Ammon's horn (tissue), 1 donor: ENCODE data around the gene GALR1.
"Not testable (repeated sequence)": the region's sequence is repeated elsewhere in the genome, so short reads cannot be mapped to it uniquely, and the experiment has no call there.

Experiments
- DNase-seq: peaks from one replicate; pipeline ENCODE4 v3.0.0-alpha.2; 2016; ENCODE audit warnings: low spot score

Gene GALR1

DNA sequence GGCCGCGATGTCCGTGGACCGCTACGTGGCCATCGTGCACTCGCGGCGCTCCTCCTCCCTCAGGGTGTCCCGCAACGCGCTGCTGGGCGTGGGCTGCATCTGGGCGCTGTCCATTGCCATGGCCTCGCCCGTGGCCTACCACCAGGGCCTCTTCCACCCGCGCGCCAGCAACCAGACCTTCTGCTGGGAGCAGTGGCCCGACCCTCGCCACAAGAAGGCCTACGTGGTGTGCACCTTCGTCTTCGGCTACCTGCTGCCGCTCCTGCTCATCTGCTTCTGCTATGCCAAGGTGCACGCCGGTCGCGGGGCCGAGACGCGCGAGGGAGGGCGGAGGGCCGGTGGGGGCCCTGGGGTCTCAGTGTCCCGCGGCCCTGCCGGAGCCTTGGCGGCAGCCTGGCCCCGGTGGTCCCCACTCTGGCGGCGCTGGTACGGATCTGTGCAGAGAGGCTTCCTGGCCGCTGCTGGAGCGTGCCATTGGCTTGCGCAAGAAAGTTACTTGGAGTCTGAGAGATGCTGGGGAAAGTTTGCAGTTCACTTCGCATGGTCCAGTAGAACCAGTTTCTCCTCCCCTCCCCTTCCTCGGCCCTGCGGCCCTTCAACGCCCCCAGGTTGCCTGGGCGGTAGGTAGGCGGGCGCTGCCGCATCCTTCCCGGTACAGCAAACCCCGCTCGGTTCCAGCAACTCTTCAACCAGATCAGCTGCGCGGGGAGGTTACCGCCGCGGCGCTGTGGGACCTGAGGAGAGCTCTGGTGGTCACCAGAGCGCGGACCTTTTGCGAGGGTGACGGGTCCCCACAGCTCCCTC is 1.5 kb downstream of the GALR1 start:
- DNase-seq: no peak

DNA sequence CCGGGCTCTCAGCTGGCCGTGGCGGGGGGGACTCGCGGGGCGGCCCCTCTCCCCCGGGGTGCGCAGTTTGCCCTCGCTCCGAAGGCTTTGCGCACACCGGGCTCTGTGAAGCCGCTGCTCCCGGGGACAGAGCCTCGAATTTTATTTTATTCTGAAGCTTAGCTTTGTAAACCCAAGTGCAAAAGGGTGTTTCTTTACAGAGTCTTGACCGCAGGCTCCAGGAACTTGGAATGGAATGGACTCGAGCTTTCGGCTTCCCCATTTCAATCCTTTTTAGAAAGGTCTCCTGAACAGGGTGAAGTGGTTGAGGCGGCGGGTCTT is 2.0 kb downstream of the GALR1 start:
- no peak for DNase-seq

DNA sequence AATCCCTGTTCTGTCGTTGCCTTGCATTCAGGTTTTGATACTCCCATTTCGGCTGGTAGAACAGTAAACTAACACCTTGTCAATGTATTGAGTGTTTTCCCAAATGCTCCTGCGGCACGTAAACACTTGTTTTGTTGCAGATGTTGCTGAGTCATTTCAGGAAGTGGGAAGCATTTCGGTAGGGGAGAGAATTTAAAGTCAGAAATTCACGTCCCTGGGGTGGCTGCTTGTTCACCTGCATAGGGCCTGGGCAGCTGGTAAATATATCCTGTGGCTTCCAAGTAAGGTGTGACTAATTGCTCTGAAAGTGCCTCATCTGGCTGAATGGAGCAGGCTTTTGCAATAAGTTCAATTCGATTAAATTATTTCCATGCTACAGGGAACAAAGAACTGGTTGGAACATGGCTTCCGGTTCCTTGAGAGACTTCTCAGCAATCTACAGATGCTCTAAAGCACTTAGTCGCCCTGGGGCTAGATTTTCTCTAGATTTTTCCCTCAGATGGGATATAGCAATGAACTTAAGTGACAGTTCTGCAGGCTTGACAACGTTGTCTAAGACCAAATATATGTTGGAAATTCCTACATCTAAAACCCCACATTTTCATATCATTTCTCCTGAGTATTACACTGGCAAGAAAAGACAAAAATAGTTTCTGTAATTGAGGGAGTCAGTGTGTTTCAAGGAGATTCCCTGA is 5.2 kb downstream of the GALR1 start:
- no peak for DNase-seq

DNA sequence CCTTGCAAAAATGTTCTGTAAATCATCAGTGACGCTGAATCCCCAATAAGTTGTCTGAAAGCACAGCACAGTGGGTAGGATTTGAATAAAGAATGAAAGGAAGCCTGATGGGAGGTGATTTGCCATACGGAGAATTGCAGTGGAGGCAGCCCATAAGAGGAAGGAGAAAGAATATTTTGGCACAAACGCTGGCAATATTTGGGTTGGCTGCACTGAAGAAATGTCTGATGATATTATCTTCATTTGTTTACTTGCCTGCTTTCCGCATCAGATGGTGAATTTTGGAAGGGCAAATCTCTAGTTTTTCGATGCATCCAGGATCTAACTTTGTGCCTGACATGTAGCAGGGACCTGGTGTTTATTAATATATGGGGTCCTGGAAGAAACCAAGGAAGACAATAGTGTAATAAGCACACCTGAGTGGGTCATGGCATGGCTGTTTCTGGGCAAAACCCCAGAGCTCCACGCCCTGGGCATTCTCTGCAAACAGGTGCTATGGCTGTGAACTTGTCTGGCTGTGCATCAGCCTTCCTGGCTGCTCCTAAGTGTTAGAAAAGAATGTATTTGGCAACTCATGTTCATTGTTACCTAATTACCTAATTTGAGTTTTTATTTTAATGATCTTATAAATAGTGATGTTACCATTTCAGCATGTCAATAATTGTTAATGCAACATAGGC is 5.9 kb downstream of the GALR1 start:
- DNase-seq: no peak

DNA sequence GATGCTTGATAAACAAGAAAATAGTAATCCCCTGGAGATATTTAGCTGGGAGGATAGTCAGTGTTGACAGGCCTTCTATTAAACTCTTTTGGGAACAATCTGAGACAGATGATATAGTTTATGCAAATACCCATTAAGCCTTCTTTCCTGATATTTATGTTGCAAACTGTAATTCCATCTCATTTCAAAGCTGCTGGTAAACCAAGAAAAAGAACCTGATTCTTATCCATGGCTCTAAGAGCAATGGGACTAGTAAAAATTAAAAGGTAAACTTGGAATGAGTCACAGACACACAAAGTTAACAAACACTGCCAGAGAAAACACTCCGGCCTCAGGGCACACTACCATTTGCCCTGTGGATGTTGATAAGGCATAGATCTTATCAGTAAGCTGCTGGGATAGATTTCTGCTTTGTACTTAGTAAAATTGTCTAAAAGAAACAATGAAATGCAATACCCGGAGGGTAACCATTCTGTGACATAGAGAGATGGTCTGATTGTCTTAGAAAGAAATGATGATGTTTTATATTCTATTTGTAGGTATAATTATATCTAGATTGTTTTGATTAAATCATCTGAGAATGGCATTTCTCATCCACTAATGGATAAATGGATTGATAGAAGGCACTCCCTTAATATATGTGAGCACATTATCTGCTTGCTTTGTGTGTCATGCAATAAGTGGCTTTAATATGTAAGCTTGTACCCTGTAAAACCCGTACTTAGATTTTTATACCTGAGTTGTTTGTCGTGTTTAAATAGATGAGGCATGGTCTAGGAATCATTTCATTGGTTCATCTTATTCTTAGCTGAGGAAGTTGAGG is 13.2 kb downstream of the GALR1 start:
- DNase-seq: no peak

DNA sequence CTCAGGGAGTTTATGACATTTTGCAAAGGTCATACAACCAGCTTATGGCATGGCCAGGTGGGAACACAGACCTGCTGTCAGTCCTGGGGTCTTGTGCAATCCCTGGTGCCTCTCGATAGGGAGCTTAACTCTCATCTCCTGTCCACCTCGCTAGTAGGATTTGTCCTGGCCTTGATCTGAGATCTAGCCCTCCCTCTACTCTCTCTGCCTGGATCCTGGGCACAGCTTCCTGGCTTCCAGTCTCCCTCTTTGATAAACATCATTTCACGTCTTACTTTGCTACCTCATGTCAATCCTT is 13.8 kb downstream of the GALR1 start:
- no peak for DNase-seq

DNA sequence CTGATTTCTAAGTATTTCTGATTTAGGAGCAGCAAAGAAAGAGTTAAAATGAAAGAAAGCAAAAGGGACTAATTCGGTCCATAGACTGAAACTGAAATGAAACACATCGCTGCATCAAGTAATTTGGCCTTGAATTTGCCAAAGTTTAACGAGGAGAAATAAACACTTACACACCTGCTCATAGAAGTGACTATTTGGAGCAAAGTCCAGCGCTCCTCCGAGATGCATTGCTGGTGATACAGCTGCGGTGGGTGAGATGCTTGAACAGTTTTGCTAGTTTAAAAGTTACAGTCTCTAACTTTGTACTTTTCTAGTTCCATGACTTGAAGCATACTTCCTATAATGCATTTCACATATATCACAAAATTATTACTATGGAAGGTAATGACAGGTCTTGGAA is 18.3 kb downstream of the GALR1 start:
- DNase-seq: no peak

DNA sequence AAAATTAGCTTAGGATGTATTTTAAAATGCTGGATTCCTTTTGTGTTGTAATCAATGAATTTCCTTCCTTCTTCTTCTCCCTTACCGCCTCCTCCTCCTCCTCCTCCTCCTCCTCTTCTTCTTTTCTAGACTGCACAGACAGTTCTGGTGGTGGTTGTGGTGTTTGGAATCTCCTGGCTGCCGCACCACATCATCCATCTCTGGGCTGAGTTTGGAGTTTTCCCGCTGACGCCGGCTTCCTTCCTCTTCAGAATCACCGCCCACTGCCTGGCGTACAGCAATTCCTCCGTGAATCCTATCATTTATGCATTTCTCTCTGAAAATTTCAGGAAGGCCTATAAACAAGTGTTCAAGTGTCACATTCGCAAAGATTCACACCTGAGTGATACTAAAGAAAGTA is 18.8 kb downstream of the GALR1 start:
- DNase-seq: no peak

DNA sequence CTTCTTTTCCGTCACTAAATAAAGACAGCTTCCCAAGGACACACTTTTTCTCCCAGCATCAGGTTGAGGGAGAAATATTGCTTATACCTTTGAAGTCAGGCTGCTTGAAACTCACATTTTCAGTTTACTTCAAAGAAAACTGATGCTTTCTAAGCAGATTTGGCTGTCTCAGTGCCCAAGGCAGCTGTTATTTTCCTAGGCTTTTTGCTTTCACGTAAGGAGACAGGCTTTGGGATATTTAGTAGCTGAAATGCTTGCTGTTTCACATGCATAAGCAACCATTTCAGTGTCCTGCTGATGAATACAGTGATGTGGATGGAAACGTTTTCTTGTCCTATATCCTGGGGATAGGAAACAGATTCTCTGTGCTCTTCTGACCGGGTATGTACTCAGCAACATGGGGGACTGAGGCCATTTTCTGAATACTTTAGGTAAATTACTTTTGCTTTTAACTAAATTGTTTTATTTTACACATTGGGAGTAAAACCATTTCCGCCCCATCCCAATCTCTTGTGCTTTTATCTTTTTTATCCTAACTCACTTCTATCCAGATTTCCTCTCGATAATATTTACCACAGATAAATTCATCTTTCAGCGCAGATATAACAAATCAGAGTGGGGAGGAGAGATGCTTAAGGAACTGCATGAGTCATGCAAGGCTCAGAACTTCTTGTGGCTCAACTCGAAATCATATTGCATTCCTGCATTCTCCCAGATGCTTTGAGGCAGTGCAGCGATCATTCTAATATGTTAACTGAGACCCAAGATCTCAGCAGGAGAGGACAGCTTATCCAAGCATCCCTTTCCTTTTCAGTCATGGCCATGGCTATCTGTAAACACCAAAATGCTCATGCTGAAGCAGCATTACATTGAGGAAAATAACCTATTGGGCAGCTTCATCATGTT is 22.2 kb downstream of the GALR1 start:
- no peak for DNase-seq

DNA sequence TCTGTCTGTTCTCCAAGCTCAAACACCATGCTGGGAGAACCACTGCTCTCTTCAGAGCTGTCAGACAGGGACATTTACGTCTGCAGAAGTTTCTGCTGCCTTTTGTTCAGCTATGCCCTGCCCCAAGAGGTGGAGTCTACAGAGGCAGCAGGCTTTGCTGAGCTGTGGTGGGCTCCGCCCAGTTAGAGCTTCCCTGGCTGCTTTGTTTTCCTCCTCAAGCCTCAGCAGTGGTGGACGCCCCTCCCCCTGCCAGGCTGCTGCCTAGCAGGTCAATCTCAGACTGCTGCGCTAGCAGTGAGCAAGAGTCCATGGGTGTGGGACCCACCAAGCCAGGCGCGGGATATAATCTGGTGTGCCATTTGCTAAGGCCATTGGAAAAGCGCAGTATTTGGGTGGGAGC is 41.2 kb downstream of the GALR1 start:
- not testable (repeated sequence) for DNase-seq

DNA sequence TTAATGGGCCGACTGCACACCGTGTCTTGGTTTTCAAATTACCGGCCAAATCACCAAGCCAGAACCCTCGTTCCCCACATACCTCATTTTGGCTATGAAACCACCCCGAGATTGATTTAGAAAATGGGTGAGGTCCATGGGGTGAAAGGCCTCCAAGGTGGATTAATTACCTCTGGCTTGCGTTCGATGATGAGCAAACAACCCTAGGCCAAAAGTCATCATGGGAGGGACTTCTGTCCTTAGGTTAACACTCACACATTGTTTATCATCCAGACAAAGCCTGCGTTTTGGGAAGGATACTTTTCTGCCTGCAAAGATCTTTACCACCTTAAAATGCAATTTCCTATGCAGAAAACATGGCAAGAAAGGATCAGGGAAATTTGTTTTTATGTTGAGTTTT is 48.5 kb downstream of the GALR1 start:
- no peak for DNase-seq

DNA sequence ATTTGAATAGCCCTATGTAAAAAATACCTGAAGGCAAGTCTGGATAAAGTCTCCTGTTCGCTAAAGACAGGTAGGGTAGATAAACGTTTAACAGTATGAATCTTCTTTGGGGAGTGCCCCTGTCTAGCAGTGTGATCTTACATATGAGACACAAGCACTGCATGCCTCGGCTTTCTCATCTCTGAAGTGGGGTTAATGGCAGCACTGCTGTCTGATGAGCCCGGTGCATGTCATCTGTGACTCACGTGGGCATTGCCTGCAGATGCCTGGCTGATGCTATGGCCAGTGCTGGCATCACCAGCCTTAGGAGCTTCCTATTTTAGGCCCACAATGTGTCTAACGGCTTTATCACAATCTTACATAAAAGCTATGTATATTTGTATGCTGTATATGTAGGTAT is 50.1 kb downstream of the GALR1 start:
- DNase-seq: no peak

DNA sequence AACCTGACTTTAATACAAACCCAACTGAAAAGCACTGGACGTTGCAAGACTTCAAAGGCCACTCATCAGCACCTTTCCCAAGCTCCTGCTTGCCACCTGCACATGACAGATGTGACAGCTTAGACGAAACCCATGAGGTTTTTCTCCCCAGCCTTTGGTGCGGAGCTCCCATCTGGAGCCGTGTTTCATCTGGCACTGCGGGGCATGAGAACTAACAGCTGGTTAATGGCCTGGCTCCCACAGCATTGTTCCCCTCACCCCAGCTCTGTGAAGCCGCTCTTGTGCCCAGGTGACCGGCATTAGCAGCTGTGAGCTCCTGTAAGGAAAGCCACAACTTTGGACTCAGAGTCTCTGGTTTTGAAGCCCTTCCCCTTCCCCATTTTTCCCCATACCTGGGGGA is 50.9 kb downstream of the GALR1 start:
- DNase-seq: no peak

DNA sequence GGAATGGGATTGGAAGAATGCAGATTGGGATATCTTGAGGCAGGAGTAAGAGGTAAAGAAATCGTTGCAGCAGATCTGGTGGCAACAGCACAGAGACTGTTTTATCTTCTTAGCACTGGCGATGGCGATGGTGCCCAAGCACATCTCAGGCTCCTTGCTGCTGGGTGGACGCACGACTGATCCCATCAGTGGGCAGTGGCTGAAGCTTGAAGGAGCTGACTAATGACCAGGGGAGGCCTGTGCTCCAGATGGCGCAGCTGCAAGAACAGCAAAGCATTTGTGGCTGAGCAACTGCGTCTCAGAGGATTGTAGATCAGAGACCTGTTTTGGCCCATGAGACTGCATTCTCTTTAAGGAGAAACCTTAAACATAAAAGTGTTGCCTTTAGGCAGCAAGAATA is 54.6 kb downstream of the GALR1 start:
- no peak for DNase-seq

DNA sequence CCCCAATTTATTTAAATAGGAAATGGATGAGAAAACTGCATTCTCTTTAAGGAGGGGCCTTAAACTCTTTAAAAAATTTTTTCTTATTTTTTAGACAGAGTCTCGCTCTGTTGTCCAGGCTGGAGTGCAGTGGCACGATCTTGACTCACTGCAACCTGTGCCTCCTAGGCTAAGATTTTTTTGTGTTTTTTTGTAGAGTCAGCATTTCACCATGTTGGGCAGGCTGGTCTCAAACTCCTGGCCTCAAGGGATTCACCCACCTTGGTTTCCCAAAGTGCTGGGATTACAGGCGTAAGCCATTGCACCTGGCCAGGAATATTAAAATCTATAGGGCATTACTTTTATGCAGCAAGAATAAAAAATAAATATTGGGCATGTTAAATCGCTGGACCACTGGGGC is 56.0 kb downstream of the GALR1 start:
- DNase-seq: no peak

DNA sequence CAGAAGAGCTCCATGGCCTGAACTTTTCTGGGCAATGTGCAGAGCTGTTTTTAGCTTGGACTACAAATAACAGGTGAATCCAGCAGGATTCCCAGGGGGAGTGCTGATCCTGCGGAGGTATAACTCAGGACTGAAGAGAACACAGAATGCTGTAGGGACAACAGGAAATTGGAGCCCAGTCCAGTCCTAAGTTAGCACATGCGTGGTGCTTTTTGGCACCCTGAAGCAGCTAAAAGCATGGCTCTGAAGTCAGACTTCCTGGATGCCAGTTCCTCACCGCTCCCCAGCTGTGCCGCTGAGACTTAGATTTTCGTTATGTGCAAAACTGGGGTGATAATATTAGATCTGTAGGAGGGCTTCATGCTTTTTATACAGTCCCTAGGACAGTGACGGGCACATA is 58.6 kb downstream of the GALR1 start:
- no peak for DNase-seq

DNA sequence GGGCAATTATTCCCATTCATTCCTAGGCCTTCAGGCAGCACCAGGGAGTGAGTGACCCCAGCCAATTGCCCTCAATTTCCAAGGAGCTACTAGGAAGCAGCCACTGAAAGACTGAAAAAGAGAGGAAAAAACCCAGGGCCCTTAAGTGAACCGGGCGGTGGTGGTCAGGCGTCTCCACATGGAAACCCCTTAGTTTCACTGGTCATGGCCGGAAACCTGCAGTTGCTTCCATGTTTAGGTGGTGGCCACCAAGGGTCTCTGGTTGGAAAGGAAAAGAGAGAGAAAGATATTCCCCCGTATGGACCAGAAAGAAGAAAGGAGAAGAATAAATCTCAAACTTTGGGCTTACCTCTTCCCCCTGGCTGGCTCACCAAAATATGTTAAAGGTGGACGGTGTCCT is 64.9 kb downstream of the GALR1 start:
- DNase-seq: no peak

DNA sequence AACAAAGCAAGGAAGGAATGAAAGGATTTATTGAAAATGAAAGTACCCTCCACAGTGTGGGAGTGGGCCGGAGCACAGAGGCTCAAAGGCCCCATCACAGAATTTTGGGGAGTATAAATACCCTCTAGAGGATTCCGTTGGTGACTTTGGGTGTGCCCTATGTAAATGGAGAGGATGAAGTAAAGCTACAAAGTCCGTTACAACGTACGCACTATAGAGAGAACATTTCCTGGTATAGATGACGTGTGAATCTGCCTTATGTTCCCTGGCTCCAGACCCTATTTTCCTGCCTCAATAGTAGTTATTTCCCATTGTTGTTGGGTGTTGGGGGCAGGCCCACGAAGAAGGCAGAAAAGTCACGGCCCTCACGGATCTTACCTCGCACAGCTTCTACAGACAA is 65.3 kb downstream of the GALR1 start:
- no peak for DNase-seq

DNA sequence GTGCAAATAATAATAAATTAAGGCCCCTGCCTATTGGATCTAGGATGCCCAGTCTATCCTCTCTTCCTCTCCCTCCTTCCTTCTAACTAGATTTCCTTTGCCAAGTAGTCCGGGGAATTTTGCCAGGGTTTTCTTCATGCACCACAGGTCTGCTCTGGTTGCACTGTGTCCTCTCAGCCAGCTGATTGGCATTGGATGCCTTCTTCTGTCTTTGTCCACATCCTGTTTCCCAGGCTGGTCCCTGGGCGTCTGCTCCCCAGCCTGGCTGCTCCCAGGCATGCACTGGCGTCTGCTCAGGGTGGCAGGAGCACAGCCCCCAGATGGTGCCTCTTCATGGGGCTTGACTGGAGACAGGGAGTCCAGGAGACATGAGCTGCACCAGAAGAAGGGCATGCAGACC is 66.4 kb downstream of the GALR1 start:
- DNase-seq: peak; percentile 27

DNA sequence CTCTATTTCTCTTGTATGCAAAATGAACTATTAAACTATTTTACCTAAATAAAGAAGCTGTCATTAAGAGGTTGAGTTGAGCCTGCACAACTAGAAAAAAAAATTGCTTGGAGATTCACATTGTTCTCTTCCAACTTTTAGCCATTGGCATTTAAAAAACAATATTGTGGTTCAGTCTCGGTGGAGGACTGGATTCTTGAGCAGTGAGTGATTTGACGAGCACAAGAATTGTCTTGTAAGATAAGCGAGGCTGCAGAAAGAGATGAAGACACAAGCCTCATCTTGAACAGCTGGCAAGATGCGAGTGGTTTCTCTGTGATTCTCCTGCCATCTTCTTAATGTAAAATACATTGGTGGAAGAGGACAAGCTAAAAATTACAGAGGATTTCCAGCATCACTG is 67.0 kb downstream of the GALR1 start:
- no peak for DNase-seq

DNA sequence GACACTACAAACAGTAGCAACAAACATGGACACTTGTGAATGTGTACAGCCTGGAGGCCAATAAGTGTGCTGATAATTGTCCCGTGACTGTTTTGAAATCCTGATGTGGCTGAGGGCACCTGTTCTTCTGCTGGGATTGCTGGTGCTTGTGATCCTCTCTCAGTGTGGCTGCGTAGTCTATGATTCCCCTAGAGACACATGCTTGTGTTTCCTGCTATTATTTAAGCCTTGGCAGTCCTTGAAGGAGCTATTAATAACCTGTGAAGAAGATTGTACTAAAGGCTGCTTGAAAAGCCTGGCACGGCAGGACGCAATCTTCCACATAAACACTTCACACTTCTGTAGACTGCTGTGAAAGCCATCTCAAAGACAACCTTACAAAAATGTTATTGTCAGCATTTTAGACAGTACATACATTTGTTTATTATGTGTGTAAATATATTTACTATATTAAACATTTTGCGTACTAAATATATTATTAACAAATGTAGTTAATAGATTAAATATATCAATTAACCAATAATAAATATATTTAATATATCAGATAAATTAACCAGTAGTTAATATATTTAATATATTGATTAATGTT is 71.4 kb downstream of the GALR1 start:
- peak; percentile 41 for DNase-seq
